NAMALWA (cell line): ENCODE measurements around the gene FLT1.

Experiments
- DNase-seq: peaks from one replicate; pipeline ENCODE4 v3.0.0-alpha.2; 2015; ENCODE audit warnings: low spot score

FLT1 gene

DNA sequence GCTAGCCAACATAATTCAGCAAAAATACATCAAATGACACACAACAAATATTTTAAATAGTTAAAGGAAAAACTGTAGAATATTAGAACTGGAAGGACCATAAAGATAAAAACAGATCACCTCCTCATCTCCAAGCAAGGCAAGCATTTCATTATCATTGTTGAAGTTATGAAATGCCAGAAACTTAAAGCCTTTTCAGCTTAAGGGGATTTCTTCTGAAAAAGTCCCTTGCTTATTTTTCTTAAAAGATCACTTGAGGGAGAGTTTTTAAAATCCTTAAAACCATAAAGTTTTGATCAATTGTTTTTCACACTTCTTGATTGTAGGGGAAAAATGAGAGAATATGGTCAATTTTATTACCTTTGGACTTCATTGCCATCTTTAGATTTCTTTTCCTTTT is 37.4 kb downstream of the FLT1 start:
- no peak for DNase-seq

GRCh38 chr13:28455580-28456194 is 39.2 kb downstream of the FLT1 start:
- no peak for DNase-seq

GRCh38 chr13:28452755-28453154 is 42.2 kb downstream of the FLT1 start:
- DNase-seq: no peak

DNA sequence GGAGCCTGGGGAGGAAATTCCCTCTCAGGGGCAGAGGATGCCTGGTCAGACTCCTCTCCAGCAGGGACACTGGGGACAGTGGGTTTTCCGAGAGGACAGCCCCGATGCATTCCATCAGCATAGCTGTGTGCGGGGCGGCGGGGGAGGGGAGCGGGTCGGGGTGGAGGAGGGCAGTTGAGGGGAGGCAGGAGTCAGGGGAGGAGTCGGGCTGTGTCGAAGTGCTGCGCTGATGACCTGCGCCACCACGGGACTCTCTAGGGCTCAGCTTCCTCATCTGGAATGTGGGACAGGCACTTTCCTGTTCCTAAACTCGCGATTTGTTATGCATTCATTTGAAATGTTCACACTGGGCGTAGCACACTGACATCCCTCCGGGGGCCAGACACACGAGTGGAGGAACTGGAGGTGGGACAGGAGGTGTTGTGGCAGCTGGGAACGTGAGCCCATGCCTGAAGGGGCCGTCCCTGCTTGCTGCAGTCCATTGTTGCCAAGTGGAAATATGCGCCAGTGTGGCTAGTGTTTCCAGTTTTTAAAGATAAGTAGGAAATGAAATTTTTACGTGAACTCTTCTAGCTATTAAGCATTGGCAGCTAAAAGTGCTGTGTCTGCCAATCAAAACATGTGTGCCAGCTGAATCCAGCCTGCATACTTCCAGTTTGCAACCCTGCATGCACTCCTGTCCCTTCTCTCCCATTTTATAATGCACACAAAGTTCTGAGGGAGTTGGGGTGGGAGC is 43.3 kb downstream of the FLT1 start:
- DNase-seq: no peak

- no peak for DNase-seq
Observed at GRCh38 chr13:28449826-28450773, 44.8 kb downstream of the FLT1 start.

- no peak for DNase-seq
Observed at GRCh38 chr13:28448651-28449358, 46.1 kb downstream of the FLT1 start.

DNA sequence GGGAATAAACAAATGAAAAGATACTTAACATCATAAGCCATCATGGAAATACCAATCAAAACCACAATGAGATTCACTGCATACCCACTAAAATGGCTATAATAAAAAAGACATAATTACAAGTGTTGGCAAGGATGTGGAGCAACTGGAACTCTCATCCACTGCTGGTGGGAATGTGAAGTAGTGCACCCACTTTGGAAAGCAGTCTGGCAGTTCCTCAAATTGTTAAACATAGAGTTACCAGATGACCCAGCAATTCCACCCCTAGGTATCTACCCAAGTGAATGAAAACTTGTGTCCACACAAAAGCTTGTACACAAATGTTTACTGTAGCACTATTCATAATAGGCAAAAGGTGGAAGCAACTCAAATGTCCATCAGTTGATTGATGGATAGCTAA is 46.9 kb downstream of the FLT1 start:
- no peak for DNase-seq

GRCh38 chr13:28447206-28447605 is 47.7 kb downstream of the FLT1 start:
- no peak for DNase-seq

- DNase-seq: no peak
Observed at GRCh38 chr13:28442839-28443238, 52.1 kb downstream of the FLT1 start.

GRCh38 chr13:28441529-28441928 is 53.4 kb downstream of the FLT1 start:
- DNase-seq: no peak

DNA sequence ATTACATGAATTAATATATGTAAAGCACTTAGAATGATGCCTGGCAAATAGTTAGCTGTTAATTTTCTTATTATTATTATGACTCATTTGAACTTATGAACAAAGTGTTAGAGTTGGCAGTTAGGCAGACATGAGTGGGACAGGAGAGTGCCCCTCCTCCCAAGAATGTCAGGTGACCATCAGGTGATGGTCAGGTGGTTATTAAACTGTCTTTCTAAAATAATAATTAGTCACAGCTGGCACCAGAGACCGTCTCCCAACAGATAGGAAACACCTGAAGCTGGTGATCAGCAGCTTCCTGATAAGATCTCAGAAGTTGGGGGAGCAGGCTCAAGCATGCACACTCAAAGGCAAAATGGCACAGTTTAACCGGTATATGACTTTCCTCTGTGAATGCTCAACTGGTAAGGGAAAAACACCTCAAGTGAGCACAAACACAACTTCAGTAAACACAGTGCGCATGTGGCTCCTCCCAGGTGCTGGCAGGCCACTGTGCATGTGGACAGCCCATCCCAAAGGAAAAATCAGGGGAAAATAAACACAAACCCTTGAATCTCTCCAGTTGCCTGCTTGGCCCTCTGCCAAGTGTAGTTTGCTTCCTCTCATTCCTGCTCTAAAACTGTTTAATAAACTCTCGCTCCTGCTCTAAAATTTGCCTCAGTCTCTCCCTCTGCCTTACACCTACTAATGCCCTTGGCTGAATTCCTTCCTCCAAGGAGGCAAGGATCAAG is 54.0 kb downstream of the FLT1 start:
- no peak for DNase-seq

DNA sequence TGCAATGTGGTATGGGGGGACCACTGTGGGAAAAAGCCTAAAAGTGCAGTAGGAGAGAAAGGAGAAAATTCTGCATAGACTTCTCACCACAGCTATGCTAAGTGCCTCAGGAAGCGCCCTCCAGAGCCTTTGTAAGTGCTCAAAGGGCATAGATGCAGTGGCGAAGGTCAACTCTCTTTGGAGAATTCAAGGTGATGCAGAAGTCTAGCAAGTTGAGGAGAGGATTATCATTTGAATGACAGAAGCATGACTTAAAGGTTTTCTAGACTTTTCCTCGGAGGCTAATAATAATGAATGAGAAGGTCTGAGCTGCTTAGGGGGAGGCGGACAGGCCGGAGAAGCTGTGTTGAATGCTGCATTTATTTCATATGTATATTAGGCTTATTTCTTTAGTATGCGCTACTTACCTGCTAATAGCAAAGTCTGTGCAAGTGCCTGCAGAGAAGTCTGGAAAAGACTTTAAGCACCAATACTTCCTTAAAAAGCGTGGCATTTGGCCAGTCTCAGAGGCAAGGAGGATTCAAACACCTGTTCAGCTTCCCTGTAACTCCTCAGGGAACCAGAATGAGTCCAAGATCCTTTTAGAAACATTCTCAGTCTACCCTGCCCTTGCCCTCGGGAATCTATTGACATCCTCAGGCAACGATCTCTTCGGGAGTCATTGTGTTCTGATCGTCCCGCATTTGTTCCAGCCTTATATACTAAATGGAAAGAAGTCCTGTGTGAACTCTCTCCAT is 56.2 kb downstream of the FLT1 start:
- no peak for DNase-seq

GRCh38 chr13:28438067-28438466 is 56.9 kb downstream of the FLT1 start:
- no peak for DNase-seq

GRCh38 chr13:28435917-28436316 is 59.0 kb downstream of the FLT1 start:
- DNase-seq: no peak

GRCh38 chr13:28434926-28435325 is 60.0 kb downstream of the FLT1 start:
- DNase-seq: no peak

- no peak for DNase-seq
Observed at GRCh38 chr13:28432816-28433560, 61.9 kb downstream of the FLT1 start.

DNA sequence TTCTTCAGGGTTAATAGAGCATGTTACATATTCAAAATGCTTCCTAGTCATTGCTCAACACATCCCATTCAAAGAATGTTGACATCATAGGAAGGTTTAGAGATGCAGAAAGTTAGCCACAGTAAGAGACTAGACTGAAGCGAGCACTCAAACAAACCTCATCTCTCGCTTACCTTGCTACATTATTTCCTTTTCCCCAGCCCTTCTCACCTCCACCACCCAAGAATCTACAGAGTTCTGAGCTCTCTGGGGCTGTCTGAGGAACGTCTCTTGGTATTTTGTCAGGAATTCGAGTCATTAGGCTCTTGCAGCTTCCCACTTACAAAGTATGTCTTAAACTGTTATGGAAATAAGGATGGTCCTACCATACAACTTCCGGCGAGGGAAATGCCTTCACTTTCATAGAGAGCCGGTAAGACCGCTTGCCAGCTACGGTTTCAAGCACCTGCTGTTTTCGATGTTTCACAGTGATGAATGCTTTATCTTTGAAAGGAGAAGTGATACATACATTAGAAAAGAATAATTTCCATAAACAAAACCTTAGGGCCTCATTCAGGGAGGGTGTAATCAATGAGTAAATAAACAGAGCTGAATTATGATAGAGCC is 65.1 kb downstream of the FLT1 start:
- DNase-seq: peak; percentile 90

DNA sequence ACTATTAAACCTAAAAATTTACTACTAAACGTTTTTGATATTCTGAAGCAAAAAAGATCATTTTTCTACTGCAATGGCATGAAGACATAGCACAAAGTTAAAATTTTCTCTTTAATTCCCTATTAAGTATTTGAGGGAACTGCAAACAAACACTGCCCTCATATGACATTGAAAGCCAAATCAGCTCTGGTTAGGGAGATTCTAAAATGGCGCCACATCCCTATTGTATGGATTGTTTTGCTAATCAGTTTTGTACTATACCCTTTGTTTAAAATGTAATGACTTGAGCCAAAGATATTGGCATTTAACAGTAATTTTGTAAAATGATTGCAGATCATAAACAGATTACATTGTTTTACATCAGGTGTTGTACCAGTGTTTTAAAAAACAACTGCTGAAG is 65.8 kb downstream of the FLT1 start:
- DNase-seq: peak; percentile 48

- DNase-seq: no peak
Observed at GRCh38 chr13:28426381-28426780, 68.5 kb downstream of the FLT1 start.

DNA sequence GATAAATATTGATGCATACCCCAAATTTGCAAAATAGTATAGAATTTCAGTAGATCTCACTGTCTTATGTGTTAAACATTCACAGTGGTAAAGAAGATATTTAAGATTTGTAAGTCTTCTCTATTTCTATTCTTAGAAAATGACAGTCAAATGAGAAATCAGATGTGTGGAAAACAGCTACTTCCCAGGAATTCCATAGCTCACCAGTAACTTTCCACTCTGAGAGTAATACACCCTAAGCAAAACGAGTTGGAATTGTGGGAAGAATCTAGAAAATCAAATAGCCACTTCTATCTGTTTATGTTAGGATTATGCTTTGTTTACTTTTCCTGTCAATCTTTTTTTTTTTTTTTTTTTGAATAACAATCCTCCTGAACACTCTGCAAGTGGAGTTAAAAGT is 69.1 kb downstream of the FLT1 start:
- DNase-seq: no peak
